CD4-positive, alpha-beta T cell treated with Interleukin-6 for 4 hours (primary cell): Measurements from ENCODE around the gene HS6ST2.

Source experiments
- DNase-seq: peaks from one replicate; pipeline ENCODE4 v3.0.0-alpha.2; 2020; ENCODE audit warnings: mixed read lengths

HS6ST2 gene

DNA sequence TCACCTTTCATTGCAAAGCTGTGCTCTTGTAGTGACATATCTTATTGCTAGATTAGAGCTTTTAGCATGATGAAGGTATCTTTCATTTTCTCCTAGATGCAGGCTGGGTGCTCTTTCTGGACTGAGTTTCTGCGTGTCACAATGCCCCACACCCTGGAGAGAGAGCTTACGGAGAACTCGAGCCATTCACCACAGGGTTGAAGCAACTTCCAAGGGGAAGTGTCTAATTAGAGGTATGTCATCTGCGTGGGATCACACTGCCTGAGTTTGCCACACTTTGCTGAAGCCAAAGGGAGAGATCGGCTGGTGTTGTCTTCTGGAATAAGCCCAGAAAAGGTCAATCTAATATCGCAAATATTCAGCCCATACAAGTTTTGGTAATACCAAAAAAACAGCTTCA is 290.3 kb downstream of the HS6ST2 start:
- DNase-seq = no peak

DNA sequence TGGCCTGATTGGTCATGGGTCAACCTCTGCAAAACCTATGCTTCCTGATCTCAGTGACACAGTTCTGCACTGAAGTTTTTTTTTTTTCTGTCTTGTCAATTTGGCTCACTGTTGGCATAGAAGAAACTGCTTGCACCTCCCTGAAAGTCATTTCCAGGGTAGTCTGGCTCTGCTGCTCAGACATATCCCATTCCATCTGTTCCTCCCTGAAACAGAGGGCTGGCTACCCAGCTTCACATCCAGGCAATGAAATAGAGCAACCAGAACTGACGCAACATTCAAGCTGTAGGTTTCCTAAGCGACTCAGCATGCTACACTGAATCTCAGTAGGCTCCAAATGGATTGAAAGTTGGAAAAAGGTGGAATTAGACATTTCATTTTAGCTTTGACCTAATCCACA is 292.8 kb downstream of the HS6ST2 start:
- DNase-seq = no peak

DNA sequence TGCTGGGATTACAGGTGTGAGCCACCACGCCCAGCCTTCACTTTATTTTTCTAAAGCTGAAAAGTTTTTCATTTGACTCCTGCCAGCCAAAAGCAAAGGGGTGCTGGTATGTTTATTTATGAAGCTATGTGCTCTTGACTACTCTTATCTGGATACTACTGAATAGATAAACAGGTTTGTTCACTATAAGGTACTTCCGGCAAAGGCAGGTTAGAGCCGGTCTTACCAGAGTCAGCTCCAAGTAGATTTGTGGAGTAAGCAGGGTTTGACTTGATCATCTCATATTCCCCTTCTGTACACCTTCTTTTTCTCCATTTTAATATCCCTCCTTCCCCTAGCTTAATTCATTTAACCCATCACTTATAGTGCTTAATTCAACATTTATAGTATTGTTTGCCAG is 294.2 kb downstream of the HS6ST2 start:
- DNase-seq = no peak

DNA sequence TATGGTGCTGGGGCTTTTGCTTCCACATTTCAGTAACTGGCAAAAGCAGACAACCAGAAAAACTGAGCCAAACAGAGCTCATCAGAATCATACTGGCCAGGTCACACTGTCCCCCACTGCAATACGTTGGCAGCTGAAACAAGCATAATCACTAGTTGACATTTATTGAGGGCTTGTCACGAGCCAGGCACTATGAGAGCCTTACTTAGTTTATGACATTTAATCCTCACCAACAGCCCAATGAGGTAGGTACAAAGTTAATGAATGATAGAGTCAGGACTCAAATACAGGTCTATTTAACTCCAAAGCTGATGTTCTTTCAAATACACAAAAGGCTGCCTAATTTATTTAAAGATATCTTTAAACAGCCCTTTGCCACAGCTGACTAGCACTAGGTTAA is 295.6 kb downstream of the HS6ST2 start:
- DNase-seq = no peak

DNA sequence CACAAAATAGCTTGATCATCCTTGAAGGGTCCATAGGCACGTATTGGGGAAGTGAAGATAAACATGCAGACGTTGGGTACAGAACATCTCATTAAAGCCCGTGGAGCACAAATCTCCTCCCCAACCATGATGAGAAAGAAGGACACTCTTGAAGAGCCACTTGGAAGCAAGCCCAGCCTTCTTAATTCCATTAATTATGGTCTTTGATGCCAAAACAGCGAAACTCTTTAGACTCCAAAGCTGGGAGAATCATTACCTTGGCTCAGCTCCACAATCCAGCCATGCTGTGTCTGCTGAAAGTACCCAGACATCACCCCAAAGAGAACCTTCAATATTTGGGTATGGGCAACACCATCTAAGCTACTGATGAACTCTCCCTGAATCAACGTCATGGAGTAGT is 300.6 kb downstream of the HS6ST2 start:
- no peak for DNase-seq

DNA sequence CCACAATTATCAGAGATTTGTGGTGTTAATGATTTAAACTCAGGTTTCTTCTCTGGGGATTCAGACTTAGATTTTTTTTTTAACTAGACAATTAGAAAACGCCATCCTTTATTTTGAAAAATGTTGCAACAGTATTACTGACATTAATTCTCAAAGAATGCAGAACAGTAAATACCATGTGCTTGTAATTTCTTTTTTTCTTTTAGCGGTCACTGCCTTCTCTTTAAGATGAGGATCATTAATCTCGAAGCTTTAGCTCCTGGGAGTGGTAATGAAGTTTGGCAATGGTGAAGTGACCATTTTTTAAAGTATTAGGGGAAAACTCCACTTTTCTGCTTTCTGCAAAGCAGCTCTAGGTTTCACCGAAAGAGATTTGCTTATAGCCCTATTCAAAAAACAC is 305.6 kb downstream of the HS6ST2 start:
- no peak for DNase-seq

DNA sequence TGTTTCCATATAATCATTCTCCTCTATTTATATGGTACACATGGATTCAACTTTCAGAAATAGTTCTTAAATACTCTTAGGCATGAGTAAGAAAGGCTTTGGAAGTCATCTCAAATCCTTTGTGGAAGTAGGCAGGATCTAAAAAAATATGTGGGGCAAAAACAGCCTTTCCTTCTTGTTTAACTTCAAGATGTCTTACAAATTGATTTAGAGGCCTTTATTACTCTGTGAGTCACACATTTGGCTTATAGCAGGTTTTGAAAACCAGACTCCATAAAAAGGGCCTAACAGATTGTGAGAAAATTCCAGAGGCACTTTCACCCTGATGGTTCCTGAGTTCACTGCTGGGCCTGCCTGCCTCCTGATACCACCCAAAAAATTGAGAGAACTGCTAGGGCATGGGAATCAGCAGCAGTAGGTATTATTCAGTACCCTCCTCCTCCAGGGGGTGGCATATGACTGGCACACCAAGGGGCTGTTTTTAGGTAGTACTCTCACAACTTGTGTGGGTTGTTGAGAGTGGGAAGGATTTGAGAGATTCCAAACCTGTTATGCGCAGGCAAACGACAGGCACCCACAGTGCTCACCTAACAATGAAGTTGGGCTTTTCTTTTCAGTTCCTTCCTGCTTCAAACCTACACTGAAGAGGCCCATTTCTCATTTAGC is 306.9 kb downstream of the HS6ST2 start:
- DNase-seq = no peak

DNA sequence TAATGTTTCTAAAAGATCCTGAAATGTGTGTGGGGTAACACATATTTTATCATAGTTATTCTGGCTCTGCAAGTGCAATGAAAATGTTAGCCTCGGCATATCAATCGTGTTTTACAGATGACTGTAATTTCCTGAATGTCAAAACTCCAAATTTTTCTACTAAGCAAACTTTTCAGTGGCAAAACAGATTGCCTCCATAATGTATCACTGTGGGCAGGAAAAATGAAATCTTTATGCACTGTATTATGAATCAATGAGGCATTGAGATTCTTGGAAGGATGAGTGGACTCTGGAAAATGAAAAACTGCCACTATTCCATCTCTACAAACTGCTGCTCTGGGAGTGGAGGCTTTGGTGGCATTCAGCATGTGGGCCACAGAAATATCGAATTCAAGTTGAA is 309.5 kb downstream of the HS6ST2 start:
- no peak for DNase-seq

DNA sequence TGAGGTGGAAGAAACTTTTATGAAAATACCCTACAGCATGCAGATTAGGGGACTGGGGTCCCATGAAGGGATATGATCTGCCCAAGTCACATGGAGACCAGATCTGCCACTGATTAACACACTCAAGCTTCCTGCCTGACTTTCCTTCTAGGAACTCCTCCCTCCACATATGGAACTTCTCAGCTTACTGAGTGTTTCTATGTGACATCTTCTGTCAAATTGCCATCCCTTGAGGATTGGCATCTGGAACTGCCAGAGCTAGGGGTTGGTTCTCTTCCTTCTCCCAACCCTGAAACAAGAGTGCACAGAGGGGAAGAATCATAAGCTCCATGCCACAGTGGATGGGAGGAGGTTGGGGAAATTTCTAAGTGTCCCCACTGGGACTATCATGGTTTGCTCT is 319.0 kb downstream of the HS6ST2 start:
- DNase-seq = no peak

DNA sequence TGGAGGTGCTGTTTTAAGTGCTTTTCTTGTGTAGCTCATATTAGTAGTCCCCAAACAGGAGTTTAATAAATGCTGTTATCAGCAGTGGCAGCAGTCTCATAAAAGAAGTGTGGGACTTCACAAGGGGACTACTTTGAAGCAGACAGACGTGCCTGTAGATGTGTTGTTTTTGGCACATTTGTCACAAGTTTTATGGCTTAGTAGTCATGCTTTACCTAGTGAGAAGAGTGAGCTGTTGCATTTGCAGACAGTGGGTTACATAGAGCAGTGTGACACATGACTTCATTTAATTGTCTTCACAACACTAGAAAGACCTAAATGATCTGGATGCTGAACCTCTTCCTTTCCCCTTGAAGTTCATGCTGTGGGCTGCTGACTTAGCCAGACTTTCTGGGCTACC is 320.1 kb downstream of the HS6ST2 start:
- DNase-seq = no peak

DNA sequence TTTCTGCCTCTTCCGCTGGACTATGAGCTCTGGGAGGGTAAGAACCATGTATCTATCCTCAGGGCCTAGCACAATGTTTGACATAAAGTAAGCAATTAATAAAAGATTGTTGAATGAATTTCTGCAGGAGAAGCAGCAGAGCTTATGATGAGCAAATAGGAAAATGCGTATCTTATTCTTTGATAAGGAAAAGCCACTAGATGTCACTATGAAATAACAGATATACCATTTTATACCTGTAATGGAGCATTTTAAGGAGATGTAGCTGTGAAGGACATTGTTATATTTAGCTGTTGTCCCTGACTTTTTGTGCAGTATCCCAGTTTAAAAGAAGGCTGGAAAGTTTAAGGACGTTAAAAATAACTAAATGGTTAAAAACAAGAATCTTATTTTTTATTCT is 322.3 kb downstream of the HS6ST2 start:
- no peak for DNase-seq

DNA sequence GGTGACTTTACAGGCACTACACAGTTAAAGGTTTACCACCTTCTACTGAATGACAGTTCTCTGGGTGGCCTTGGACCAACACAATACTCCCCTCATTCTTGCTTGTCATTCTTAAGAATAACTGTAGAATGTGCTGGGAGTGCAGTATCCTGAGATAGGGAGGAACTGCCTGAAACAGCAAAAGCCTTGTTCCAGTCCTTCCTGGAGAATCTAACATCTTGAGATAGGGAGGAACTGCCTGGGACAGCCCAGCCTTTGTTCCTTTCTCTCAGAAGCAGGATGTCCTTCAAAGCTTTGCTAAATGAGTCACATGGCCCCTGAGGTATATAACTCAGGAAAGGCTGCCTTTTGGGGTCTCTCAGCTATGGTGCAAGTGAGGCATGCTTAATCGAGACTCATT is 323.9 kb downstream of the HS6ST2 start:
- DNase-seq = no peak

DNA sequence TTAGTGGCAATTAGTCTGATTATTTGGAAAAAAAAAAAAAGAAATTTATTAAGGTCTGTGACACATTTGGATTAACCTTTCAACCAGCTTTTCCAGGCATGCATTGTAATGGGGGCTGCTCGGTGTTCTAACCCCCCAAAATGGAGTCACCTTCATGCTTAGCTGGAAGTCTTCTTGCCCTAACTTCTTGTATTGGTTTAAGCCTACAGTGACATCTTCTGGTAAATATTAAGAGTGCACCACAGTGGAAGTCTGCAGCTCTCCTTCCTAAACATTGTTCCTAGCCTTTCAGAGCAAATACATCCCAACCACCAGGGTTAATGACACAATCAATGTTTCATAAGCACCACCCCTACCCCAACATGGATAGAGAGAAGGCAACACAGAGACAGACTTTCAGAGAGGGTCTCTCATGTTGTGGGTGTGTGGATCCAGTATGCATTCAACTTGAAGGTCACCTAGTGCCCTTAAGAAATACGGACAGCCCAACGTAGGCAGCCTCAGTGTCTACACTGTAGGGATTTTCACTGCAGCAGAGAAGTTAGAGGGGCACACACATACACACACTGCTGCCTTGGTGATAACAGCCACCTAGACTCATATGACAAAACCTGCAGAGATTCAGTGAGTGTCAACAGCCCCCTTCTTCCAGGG is 326.7 kb downstream of the HS6ST2 start:
- no peak for DNase-seq

DNA sequence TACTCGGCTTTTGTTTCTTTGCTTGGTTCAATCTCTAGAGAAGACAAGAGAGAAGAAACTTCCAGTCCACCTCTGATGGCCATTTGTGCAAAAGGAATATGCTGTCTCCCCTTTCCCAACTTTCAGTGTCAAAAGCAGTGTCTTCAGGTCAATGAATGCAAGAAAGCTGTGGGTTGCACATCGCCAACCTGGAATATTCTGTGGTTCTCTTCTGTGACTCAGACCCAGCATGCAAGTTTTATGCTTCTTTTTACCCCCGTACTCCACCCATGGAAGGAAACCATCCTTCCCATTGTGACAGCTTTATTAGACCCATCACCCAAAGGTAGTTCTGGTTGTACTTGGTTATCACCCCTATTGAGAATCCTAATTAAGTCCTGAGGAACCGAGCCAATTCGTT is 334.0 kb downstream of the HS6ST2 start:
- DNase-seq = no peak

DNA sequence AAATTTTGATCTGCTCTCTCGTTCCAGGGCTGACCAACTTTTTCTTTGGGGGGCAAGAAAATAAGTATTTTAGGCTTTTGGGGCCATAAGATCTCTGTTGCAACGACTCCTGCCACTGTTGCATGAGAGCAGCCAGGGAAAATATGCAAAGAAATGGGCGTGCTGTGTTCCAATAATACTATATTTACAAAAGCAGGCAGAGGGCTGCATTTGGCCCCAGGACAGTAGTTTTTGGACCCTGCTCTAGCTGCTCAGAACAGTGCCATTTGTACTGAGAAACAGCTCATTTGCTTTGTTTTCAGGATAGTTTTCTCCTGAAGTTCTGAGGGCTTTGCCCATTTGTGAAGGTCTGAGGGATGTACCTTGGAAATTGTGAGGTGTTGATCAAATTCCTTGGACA is 334.5 kb downstream of the HS6ST2 start:
- no peak for DNase-seq

DNA sequence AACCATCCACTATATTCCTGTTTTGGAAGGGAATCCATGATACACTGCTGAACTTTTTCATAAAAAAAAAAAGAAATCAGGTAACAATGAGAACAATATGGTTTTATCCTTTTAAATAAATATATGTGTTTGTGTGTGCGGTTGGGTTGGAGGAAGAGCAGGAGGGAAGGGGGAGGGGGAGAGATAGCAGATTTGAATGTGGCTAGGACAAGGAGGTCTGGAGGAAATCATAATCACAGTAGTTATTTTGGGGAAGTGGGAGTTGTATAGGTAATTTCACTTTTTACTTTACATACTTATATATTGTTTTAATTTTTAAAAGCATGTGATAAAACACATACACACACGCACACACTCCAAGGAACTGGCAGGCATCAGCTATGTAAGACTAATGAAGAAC is 335.1 kb downstream of the HS6ST2 start:
- DNase-seq = no peak

DNA sequence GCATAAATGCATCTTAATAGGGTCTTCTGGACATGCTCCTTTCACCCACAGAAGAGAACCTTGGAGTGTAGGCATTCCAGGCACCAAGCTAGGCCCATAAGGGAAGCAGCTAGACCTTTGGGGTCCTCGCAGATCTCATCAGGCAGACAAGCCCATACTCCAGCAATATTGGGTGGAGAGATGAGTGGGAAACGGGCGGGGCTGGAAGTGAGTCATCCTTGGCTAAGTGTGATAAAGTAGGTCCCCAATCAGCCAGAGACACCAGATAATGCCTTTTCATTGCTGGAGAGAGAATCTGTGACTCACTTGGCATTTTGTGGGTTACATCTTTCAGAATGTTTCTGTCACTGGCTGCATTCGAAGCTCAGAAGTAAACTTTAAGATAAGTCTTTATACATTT is 336.3 kb downstream of the HS6ST2 start:
- peak; percentile 23 for DNase-seq

DNA sequence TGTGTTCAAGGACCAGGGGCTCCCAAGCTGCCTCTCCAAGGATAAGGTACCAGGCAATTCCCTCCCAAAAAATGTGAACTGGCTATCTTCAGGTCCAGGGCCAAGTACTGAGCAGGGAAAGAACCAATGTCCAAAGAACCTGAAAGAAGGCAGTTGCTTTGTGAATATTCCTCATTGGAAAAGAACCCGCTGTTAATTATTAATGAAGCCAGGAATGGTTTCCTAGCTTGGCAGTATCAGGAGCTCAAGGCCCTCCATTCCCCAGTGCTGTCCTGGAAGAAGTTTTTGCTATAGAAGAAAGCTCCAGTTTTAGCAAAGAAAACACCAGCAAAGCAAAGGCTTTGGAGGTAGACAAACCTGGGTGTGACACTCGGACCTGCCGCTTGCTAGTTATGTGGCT is 339.6 kb downstream of the HS6ST2 start:
- DNase-seq = no peak

DNA sequence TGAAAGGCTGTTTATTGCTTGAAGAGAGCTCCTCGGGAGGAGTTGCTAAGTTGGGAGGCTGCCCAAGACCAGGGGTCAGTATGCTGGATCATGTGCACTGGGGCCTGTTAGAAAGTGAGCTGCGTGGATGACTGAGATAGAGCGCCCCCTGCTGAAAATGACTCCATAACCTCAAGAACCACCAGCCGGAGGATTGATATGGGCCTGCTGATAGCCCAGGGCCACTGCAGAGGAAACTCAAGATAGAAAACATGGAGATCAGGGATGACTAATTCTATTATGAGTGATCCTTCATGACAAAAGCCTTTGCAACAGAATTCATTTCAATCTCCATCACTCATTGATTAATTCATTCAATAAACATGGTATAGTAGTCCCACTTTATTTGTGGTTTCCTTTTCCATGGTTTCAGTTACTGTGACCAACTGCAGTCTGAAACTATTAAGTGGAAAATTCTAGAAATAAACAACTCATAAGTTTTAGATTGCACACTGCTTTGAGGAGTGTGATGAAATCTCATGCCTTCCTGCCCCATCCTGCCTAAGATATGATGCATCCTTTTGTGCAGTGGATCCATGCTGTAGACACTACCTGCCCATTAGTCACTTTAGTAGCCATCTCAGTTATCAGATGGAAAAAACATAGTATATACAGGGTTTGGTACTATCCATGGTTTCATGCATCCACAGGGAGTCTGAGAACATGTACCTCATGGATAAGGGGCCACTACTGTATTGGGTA is 342.9 kb downstream of the HS6ST2 start:
- peak; percentile 60 for DNase-seq

DNA sequence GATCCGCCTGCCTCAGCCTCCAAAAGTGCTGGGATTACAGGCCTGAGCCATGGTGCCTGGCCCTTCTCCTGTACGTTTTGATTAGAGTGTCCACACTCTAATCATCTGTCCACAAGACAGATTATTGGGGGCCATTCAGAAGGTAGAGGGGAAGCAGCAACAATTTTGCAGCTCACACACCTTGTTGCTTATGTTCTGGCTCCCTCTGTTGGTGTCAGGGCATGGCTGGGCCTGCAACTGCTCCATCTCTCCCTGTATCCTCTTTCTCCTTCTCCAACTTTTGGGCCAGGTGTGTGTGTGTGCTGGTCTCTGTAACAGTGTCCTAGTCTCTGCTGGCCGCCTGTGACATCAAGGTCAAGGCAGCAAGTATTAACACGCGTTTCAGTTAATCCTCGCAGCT is 344.1 kb downstream of the HS6ST2 start:
- no peak for DNase-seq

DNA sequence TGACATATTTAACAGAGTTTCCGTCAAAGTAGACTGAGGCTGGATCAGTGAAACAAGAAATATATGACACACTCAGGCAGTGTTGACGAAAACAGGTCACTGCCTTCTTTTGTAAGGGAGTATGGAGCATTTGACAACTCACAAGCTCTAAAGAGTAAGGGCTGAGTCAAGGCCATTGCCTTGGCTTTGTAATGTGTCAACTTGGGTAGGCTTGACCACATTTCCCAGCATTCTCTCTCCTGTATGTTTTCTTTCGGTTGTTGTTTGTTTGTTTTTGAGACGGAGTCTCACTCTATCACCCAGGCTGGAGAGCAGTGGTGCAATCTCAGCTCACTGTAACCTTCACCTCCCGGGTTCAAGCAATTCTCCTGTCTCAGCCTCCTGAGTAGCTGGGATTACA is 344.6 kb downstream of the HS6ST2 start:
- DNase-seq = no peak

DNA sequence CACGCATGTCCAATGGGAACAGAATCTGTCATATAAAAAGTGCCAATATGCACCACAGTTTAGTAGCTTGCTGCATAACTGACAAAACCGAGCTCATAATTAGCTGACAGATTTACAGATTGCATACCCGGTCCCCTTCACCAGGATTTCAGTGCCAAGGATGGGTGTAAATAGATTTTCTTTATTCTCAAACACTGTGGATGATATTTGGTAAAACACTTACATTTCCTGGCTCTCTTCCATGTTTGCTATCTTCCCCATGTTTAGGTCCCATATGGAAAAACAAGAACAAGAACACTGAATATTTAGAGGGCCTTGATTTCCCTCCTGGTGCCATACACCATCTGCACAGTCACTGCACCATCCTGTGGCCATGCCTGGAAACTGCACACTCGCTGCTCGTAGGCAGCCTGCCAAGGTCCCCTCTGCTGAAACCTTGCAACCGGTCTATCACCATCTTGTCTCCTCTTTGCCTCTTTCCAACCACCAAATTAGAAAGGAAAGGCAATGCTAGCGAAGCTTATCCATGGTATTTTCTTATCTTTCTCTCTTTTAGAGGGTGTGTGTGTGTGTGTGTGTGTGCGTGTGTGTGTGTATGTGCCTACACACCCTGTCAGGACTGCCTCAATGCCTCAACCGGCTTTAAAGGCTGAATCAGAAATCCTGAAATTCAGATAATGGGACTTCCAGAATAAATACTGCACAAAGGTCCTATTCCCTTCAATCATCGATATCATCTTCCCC is 345.4 kb downstream of the HS6ST2 start:
- peak; percentile 43 for DNase-seq

DNA sequence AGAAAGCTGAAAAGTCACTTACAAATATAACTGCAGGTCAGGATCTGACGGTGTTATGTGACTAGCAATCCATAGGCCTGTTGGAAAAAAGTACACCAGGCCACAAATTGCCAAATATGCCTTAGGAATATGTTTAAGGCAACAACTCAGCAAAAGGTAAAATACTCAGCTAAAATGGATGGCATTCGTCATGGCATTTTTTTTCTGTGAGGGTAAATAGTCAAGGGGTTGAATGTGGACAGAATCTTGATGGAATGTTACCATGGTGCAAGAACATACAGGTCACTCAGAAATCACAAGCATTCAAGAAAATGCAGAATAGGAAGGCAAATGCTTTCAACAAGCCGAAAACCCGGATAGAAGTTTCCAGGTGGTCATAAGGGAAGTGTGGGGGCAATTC is 347.9 kb downstream of the HS6ST2 start:
- DNase-seq = no peak

DNA sequence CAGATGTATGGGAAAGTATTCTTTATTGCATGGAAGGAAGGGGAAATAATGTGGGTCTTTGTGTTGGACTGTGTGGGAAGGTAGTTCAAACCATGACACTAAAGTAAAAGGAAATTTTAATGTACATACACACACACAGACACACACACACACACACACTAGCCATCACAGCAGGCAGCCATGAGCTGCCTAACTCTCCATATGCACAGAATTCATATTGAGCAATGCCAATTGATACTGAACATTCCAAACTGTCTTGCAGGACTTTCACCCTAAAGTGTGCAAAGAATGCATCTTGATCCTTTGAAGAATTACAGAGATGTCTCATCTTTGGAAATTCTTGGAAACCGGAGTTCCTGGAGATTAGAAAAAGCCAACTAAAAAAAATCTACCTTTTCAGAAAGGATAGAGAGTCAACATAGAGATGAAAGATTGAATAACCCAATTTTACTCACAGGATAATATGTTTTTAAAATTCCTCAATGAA is 349.0 kb downstream of the HS6ST2 start:
- DNase-seq = no peak
